Activated CD4-positive, alpha-beta memory T cell treated with anti-CD3 and anti-CD28 coated beads, Interleukin-2, amount 10 ng/mL, durations not matched to agents 7 days and 5 days (primary cell): ENCODE measurements around the gene PLD6. TPM values are rescaled to one million over a fixed set of nuclear protein-coding genes. Genes with fewer than 3 reads are reported as not detected.

Experiments
- CTCF ChIA-PET: fragments of 350-600 bp; sonication (Branson Sonifier 250); formaldehyde crosslinking; loops from one replicate; lab custom pipeline; 2021; ENCODE audit warnings: antibody characterized with exemption, inconsistent platforms; lab: Charles Lee
- POLR2A ChIA-PET: fragments of 350-600 bp; sonication (Branson Sonifier 250); formaldehyde crosslinking; loops from one replicate; lab custom pipeline; 2021; ENCODE audit warnings: antibody characterized with exemption; lab: Charles Lee
- DNase-seq: peaks from one replicate; pipeline ENCODE4 v3.0.0-alpha.2; 2020
- H3K27ac Mint-ChIP-seq: one replicate; pipeline ENCODE4 v1.8.0; 2021; ENCODE audit warnings: mild to moderate bottlenecking, mixed read lengths
- H3K27me3 Mint-ChIP-seq: one replicate; pipeline ENCODE4 v1.8.0; 2021; ENCODE audit warnings: mixed read lengths
- H3K36me3 Mint-ChIP-seq: one replicate; pipeline ENCODE4 v1.8.0; 2021; ENCODE audit warnings: low read depth, mixed read lengths
- H3K4me1 Mint-ChIP-seq: one replicate; pipeline ENCODE4 v1.8.0; 2021; ENCODE audit warnings: mixed read lengths
- H3K4me3 Mint-ChIP-seq: one replicate; pipeline ENCODE4 v1.8.0; 2021; ENCODE audit warnings: mild to moderate bottlenecking, mixed read lengths
- H3K9me3 Mint-ChIP-seq: one replicate; pipeline ENCODE4 v1.8.0; 2021; ENCODE audit warnings: mixed read lengths
- total RNA-seq, 2 experiments: library from RNA; stranded (reverse); gene quantifications; one replicate each; pipeline ENCODE4 v1.2.3, GENCODE V29; 2021

Gene PLD6
- total RNA-seq, 2 experiments from 2014 or later: 6.3 to 6.6 TPM

DNA sequence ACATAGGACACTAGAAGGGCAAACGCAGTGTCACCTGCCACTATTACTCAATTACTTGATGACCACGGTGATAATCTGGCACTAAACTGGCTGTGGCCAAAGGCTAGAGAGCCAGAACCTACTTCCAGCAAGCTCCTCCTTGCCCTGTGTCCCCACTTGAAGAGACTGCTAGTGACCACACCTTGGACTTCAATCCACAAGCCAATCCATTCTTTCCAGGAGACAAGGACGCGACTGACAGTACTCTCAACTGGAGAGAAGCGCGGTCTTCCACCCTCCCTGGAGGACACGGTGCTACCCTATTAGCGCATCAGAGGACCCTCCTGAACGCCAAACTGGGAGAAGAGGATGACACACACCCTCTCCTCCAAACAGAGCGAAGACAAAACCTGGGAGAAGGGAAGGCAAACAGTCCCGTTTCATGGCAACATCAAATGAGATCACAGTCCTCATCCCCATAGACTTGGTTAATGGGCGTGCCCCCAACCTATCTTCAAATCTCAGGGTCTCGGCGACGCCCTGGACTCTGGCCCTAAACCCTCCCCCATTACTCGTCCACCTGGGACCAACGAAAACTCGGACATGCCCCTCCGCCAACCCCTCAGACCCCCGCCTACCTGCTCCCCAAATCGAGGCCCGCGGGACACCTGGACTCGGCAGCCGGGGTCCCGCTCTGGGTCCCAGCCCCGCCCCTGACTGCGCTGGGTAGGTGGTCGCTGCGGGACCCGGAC lies 30.3 kb upstream of the PLD6 start:
- Mint-ChIP-seq H3K4me3 (peak overlapping the region; percentile 96), H3K36me3 (peaks cover 17% of the 10 kb centered on the region), H3K9me3 (no peaks in the 10 kb centered on the region), H3K4me1 (peaks cover 37% of the 10 kb centered on the region), H3K27me3 (no peaks in the 10 kb centered on the region), H3K27ac (peak overlapping the region; percentile 91)
- ChIA-PET CTCF (interaction anchor here (0.8 to 2.1 kb wide), 6 partner anchors 9 to 117 kb away, joined by 3 to 9 read pairs (median 3); no protein-coding TSS in a partner anchor), POLR2A (interaction anchor here (0.6 to 4.3 kb wide), 24 partner anchors 10 to 248 kb away, joined by 3 to 26 read pairs (median 4); partner anchors contain the start of genes COPS3 and PLD6)
- no peak for DNase-seq

DNA sequence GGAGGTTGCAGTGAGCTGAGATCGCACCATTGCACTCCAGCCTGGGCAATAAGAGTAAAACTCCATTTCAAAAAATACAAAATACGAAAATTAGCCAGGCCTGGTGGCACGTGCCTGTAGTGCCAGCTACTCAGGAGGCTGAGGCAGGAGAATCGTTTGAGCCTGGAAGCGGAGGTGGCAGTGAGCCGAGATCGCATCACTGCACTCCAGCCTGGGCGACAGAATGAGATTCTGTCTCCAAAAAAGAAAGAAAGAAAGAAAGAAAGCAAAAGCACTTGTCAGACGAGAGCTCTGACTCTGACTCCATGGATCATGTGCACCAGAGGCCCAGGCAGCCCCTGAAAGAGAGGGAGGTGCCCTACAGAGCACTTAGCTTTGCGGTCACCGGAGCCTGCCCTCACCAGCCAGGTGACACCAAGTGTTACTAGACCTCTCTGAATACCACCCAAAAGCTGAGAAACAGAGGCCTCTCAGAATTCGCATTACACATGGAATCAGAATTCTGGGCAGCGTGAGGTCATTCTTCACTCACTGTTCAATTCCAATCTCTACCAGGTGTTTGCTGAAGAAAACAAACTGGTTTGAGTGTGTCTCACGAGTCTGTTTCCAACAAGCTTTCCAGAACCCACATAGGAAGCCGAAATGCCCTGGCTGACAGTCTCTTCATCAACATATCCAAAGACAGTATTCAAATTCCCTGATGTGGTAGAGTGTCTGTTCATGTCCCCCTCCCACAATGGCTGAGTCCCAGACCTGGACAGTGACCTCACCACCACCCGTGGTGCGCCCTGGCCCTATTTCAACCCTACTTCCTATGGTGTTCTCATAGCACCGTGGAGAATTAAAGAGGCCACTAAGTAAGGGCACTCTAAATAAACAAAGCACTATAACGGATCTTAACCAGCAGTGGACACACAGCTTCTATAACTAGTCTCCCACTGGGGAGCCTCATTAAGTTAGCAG lies 29.4 kb upstream of the PLD6 start:
- CTCF ChIA-PET: interaction anchor here (0.7 to 2.1 kb wide), 2 partner anchors 70 to 93 kb away, joined by 4 to 9 read pairs; no protein-coding TSS in a partner anchor
- no peak for DNase-seq
- no peaks in the 10 kb centered on the region for H3K9me3 Mint-ChIP-seq
- peak overlapping the region; percentile 91 for H3K27ac Mint-ChIP-seq
- H3K36me3 Mint-ChIP-seq: peaks cover 21% of the 10 kb centered on the region
- peaks cover 37% of the 10 kb centered on the region for H3K4me1 Mint-ChIP-seq
- no peaks in the 10 kb centered on the region for H3K27me3 Mint-ChIP-seq
- H3K4me3 Mint-ChIP-seq: peak overlapping the region; percentile 96
- POLR2A ChIA-PET: interaction anchor here (0.9 to 4.3 kb wide), 13 partner anchors 9 to 115 kb away, joined by 3 to 26 read pairs (median 4); partner anchors contain the start of genes COPS3 and PLD6

DNA sequence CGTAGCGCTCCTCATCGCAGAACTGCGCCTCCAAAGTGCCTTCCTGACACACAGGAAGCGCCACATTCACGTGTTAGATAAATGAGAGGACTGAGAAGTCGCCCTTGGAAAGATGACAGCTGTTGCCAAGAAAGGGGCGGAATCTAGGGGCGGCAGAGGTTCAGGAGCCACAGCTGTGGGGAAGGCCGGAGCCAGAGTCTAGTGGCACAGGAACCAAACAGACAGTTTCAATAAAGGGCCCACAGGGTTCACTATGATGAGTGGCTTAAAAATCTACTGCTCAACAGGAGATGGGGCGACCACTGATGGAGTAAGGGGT lies 26.1 kb upstream of the PLD6 start:
- Mint-ChIP-seq H3K36me3 (peaks cover 43% of the 10 kb centered on the region), H3K9me3 (no peaks in the 10 kb centered on the region), H3K27ac (no peak overlapping the region), H3K4me1 (peaks cover 16% of the 10 kb centered on the region), H3K4me3 (no peak overlapping the region), H3K27me3 (no peaks in the 10 kb centered on the region)
- ChIA-PET POLR2A (no interaction called here), CTCF (interaction anchor here (1.7 kb wide), 1 partner anchor 90 kb away, joined by 6 read pairs; no protein-coding TSS in a partner anchor)
- no peak for DNase-seq

- H3K9me3 Mint-ChIP-seq: no peaks in the 10 kb centered on the region
- POLR2A ChIA-PET: no interaction called here
- no peaks in the 10 kb centered on the region for H3K27me3 Mint-ChIP-seq
- DNase-seq: no peak
- H3K27ac Mint-ChIP-seq: no peak overlapping the region
- H3K36me3 Mint-ChIP-seq: peaks cover 44% of the 10 kb centered on the region
- peaks cover 16% of the 10 kb centered on the region for H3K4me1 Mint-ChIP-seq
- CTCF ChIA-PET: interaction anchor here (1.7 kb wide), 1 partner anchor 90 kb away, joined by 6 read pairs; no protein-coding TSS in a partner anchor
- no peak overlapping the region for H3K4me3 Mint-ChIP-seq
Measured at GRCh38 chr17:17231621-17232302, 25.6 kb upstream of the PLD6 start.

- no peaks in the 10 kb centered on the region for H3K9me3 Mint-ChIP-seq
- peaks cover 53% of the 10 kb centered on the region for H3K36me3 Mint-ChIP-seq
- CTCF ChIA-PET: no interaction called here
- POLR2A ChIA-PET: no interaction called here
- no peak overlapping the region for H3K4me3 Mint-ChIP-seq
- DNase-seq: no peak
- no peak overlapping the region for H3K27ac Mint-ChIP-seq
- H3K4me1 Mint-ChIP-seq: no peaks in the 10 kb centered on the region
- H3K27me3 Mint-ChIP-seq: no peaks in the 10 kb centered on the region
Measured at GRCh38 chr17:17229416-17230384, 23.6 kb upstream of the PLD6 start.

- DNase-seq: no peak
- Mint-ChIP-seq H3K9me3 (no peaks in the 10 kb centered on the region), H3K27ac (no peak overlapping the region), H3K36me3 (peaks cover 61% of the 10 kb centered on the region), H3K4me1 (no peaks in the 10 kb centered on the region), H3K27me3 (no peaks in the 10 kb centered on the region), H3K4me3 (no peak overlapping the region)
- POLR2A ChIA-PET: no interaction called here
- CTCF ChIA-PET: no interaction called here
Measured at GRCh38 chr17:17228521-17229279, 22.6 kb upstream of the PLD6 start.

- no peak for DNase-seq
- no peaks in the 10 kb centered on the region for H3K27me3 Mint-ChIP-seq
- CTCF ChIA-PET: no interaction called here
- no peak overlapping the region for H3K4me3 Mint-ChIP-seq
- POLR2A ChIA-PET: no interaction called here
- H3K36me3 Mint-ChIP-seq: peaks cover 67% of the 10 kb centered on the region
- no peak overlapping the region for H3K27ac Mint-ChIP-seq
- no peaks in the 10 kb centered on the region for H3K9me3 Mint-ChIP-seq
- H3K4me1 Mint-ChIP-seq: no peaks in the 10 kb centered on the region
Measured at GRCh38 chr17:17227608-17228520, 21.7 kb upstream of the PLD6 start.

DNA sequence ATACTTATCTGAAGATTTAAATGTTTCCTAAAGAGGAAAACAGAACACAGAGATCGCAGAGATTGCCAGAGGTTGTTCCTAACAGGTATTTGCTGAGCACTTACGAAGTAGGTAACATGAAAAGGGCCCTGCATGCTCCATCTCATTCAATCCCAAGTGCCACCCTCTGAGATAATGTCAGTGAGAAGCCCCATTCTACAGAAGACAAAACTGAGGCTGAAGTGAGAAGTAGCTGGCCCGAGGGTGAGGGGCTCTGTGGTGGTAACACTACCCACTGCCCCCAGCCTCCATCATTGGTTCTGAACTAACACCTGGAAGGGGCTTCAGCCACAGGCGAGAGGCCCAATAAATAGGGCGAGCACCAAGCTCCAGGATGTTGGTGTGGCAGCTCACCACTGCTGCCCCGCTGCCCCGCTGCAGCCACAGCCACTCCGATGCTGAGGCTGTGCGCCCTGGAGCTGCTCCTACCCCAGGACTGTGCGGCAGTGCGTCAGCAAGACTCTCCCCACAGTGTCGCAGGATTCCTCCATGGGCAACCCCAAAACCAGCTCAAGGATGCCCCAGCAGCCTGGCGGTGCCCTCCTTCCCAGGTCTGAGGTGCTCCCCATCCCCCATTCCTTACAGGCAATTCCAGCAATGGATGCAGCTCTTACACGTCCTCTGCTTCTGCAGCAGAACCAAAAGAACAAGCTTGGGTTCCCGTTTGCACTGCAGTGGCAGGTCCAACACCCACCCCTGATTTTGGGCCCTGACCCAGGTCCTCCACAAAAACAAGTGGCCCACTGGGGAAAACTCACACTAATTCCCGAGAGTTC lies 20.5 kb upstream of the PLD6 start:
- no peak for DNase-seq
- no peak overlapping the region for H3K4me3 Mint-ChIP-seq
- H3K36me3 Mint-ChIP-seq: peaks cover 70% of the 10 kb centered on the region
- ChIA-PET POLR2A (interaction anchor here (1.2 to 1.3 kb wide), 2 partner anchors 10 to 20 kb away, joined by 4 read pairs; partner anchors contain the start of genes FLCN and PLD6), CTCF (interaction anchor here (1.0 kb wide), 1 partner anchor 85 kb away, joined by 3 read pairs; no protein-coding TSS in a partner anchor)
- H3K27me3 Mint-ChIP-seq: no peaks in the 10 kb centered on the region
- no peak overlapping the region for H3K27ac Mint-ChIP-seq
- no peaks in the 10 kb centered on the region for H3K9me3 Mint-ChIP-seq
- H3K4me1 Mint-ChIP-seq: no peaks in the 10 kb centered on the region

GRCh38 chr17:17225901-17226300 lies 19.8 kb upstream of the PLD6 start:
- CTCF ChIA-PET: interaction anchor here (1.0 kb wide), 1 partner anchor 84 kb away, joined by 3 read pairs; no protein-coding TSS in a partner anchor
- Mint-ChIP-seq H3K36me3 (peaks cover 71% of the 10 kb centered on the region), H3K9me3 (no peaks in the 10 kb centered on the region), H3K27ac (no peak overlapping the region), H3K4me1 (no peaks in the 10 kb centered on the region), H3K4me3 (no peak overlapping the region), H3K27me3 (no peaks in the 10 kb centered on the region)
- POLR2A ChIA-PET: interaction anchor here (1.2 kb wide), 1 partner anchor 20 kb away, joined by 4 read pairs; the partner anchor contains the start of gene PLD6
- DNase-seq: no peak

DNA sequence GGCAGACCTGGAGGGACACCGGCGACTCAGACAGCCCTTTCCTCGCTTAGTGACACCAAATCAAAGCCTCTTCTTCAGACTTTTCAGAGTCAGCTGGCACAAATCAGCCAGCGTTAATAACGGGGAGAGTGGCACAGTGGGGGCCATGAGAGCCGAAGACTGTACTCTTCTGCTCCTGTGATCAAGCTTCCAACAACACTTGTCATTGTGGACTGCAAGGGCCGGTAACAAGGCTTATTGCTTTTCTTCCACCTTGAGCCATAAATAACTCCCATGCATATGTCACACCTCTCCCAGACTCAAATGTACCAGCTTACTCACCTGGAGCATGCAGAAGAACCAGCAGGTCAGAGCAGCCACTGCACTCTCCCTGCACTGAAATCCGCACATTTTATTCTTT lies 18.0 kb upstream of the PLD6 start:
- no peak for DNase-seq
- Mint-ChIP-seq H3K4me3 (no peak overlapping the region), H3K27ac (no peak overlapping the region), H3K9me3 (no peaks in the 10 kb centered on the region), H3K36me3 (peaks cover 68% of the 10 kb centered on the region), H3K4me1 (no peaks in the 10 kb centered on the region), H3K27me3 (no peaks in the 10 kb centered on the region)
- ChIA-PET CTCF (no interaction called here), POLR2A (no interaction called here)
